Measurements from ENCODE around the gene PPP2R2C.

GRCh38 chr4:6288871-6289270 is 183.5 kb downstream of the PPP2R2C start:
- TF ChIP-seq CTCF (conservative IDR thresholded peaks at IDR 0.05 in 1 of 2, IDR thresholded peaks at IDR 0.05 in 1 of 2; ENCODE audit: extremely low read depth in 1 of 2, insufficient read depth in 1 of 2, low read depth in 1 of 2, low read length in 2 of 2) (no peak), EZH2 (IDR thresholded peaks at IDR 0.05; ENCODE audit: borderline replicate concordance, low read length) (no peak)

All from mammary epithelial cell (primary cell).